HG03432 (cell line): ENCODE results near the gene SNRK.
A peak's percentile ranks its signal among the peaks of the same experiment; 100 is the strongest.

Source experiments
- ATAC-seq: cut with Tn5 transposase; IDR thresholded peaks from one replicate; pipeline ENCODE4 v1.9.1; 2021; ENCODE audit warnings: mild to moderate bottlenecking, moderate library complexity; ENCODE audit not compliant: unreplicated experiment

Gene SNRK

DNA sequence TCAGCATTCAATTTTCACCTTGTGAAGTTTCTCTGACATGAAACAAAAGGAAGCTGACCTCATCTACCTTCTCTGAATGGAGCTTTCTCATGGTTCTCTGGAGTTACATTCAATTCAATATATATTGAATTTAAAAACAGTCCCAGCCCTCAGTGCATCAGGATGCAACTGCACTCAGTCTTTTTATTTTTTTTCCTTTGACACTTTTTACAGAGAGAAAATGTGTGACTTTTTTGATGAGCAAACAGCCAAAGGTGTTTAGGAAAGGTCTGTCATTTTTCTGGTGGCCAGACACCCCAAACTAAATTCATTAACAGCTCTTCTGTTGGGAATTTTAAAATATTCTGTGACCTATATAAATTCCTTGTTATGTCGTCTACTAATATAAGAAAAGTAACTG, 19.3 kb upstream of the SNRK start:
- ATAC-seq: no peak

- ATAC-seq: no peak
Observed at GRCh38 chr3:43268636-43269035, 17.7 kb upstream of the SNRK start.

- ATAC-seq: no peak
Observed at GRCh38 chr3:43270078-43270477, 16.3 kb upstream of the SNRK start.

DNA sequence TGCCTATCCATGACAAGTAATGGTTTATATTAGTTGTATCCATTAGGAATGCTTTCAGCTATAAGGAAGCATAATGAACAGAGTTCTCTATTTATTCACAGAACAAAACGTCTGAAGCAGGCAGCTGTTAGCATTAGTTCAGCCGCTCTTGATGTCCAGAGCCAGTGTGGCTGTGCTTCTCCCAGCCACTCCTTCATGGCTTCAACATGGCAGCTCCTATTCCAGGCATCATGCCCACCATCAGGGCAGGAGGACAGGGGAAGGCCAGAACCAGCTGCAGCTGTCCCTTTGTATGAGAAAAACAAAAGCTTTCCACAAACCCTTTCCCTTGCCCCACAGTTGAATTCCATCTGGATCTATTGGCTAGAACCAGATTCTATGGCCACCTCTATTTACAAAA, 12.9 kb upstream of the SNRK start:
- ATAC-seq: no peak

DNA sequence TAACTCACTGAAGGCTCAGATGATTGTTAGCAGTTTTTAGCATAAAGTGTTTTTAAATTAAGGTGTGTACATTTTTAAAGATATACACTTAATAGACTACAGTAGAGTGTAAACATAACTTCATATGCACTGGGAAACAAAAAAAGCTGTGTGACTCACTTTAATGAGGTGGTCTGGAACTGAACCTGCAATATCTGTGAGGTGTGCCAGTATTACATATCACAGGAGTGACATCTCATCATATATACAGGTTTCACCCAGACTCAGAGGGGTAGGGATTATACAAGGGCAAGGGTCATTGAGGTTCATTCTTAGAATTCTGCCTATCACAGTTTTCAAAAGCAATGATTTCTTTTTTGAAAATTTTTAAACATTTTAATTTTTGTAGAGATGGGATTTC, 7.3 kb upstream of the SNRK start:
- ATAC-seq: no peak

- ATAC-seq: no peak
Observed at GRCh38 chr3:43279532-43279931, 6.8 kb upstream of the SNRK start.

DNA sequence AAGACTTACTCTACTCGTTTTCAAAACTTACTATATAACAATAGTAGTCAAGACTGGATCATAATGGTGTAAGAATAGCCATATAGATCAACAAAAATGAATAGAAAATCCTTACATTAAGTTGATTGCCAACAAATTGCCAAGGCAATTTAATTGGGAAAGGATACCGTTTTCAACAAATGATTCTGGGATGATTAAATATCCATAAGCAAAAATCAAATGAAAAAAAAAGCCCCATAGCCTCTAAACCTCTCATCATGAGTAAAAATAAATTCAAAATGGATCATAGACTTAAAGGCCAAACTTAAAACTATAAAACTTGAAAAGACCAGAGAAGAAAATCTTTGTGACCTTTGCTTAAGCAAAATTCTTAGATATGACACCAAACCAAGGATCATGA, 5.3 kb upstream of the SNRK start:
- no peak for ATAC-seq

DNA sequence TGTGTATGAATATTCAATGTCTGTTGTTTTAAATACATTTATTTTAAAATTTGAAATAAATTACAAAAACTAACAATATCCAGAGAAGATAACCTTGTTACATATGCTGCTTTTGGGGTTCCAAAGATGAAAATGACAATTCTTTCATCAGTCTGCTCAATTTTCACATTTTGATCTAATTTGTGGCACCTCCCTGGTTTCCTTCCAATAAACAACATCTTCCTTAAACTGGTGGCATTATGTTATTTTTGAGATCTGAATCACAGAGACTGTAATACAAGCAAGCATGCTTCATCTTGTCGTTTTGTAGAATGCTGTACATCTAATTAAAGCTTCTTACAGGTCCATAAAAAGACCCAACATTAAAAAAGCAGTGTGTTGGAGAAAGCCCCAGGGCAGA, 2.2 kb upstream of the SNRK start:
- no peak for ATAC-seq

- no peak for ATAC-seq
Observed at GRCh38 chr3:43285644-43286043, 696 bp upstream of the SNRK start.

GRCh38 chr3:43286841-43287499, 630 bp downstream of the SNRK start:
- ATAC-seq: peak; percentile 40

DNA sequence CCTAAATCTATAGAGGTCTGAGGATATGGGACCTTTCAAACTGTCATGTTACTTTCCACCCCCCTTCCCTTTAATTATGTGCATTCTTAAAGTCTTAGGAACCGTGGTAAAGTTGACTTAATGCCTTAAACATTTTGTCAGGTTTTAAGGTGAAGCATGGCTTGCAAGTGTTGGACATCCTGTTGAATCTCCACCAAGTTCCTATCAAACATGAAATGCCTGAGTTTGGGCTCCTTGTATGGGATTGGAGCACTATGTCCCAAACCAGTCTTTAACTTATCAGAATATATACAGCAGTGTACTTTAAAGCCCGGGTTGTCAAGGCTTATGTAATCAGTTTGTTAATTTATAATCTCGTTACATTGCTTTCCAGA, 1.1 kb downstream of the SNRK start:
- ATAC-seq: no peak

DNA sequence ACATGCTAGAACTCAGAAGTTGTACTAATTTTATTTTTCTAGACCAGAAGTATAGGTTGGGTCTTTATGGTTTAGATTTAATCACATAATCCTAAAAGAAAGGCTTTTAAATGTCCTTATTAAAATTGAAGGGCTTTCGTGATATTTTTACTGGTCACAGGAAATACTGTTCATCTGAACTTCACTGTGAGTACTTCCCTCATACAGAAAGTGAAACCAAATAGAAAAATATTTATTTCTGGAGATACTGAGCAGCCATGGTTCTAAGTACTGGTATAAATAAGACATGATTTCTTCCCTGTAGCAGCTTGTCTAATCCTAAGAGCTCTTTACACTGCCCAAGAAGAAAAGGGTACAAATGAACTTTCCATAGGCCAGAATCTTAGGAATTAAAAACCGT, 2.0 kb downstream of the SNRK start:
- no peak for ATAC-seq

DNA sequence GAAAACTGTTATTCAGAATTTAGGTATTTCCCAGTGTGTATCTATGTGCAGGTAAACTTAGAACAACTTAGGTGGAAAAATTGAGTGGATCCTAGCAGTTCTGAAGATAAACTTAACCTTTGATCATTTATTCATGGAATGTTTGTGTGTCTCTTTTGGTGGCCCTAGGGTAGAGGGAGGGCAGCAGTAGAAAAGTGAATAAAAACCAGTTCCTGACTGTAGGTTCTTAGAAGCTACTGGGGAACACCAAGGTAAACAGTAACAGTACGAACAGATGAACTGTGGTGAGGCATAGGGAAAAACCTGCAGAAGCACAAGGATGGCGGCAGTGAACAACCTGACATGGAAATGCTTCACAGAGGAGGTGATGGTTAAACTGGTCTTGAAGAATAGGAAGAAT, 2.5 kb downstream of the SNRK start:
- no peak for ATAC-seq

DNA sequence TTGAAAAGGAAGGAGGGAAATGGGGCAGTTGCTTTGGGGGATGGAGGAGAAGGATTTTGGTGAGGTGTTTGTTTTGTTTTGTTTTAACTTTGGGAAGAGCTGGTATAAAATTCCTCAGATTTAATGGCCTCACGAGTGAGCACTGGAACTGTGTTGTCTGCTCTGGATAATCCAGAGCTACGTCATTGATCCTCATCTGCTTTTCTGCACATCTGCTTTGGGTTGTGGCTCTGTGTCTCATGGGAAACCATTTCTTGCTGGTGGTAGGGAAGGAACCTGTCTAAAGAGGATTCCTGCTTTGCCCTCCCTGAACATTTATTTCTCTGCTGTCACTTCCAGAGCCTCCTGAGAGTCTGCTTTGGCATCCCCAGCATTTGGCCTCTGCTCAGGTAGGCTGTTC, 3.1 kb downstream of the SNRK start:
- ATAC-seq: no peak

- no peak for ATAC-seq
Observed at GRCh38 chr3:43289841-43290470, 3.6 kb downstream of the SNRK start.

- ATAC-seq: no peak
Observed at GRCh38 chr3:43290956-43291355, 4.6 kb downstream of the SNRK start.

DNA sequence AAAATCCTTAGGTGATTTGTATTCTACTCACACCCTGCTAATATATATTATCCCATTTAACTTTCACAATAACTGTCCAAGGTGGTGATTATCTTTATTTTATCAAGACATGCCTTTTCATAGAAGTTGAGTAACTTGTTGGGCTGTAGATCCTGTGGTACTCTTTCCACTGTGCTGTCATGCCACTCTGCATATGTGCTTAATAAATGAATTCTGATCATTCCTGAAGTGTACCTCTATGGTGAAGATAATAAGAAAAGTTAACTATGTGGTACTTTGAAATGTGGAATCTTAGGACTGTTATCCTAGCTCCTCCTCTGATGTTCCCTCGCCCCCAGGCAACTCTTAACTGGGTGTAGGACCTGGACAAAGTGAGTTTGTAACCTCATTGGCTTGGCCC, 5.2 kb downstream of the SNRK start:
- no peak for ATAC-seq

- ATAC-seq: no peak
Observed at GRCh38 chr3:43294975-43295374, 8.6 kb downstream of the SNRK start.

GRCh38 chr3:43296565-43296964, 10.2 kb downstream of the SNRK start:
- ATAC-seq: peak; percentile 91

DNA sequence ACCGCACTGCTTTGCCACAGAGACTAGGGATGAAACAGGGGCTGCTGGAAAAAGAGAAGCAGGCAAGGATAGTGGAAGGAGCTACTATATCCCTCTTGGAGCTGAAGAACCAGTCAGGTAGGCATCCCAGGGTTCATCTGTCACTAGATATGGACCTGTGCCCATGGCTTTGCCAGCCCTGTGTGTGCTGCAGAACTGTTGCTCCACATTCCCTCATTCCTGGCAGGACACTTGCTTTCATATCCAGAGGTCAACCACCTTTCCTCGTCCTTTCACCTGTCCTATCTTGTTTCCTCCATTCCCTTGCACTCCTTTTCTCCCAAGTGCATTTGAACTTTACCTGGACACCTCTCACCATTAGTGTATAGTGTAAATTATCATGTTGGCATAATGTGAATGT, 12.0 kb downstream of the SNRK start:
- ATAC-seq: no peak

- no peak for ATAC-seq
Observed at GRCh38 chr3:43298761-43299160, 12.4 kb downstream of the SNRK start.

DNA sequence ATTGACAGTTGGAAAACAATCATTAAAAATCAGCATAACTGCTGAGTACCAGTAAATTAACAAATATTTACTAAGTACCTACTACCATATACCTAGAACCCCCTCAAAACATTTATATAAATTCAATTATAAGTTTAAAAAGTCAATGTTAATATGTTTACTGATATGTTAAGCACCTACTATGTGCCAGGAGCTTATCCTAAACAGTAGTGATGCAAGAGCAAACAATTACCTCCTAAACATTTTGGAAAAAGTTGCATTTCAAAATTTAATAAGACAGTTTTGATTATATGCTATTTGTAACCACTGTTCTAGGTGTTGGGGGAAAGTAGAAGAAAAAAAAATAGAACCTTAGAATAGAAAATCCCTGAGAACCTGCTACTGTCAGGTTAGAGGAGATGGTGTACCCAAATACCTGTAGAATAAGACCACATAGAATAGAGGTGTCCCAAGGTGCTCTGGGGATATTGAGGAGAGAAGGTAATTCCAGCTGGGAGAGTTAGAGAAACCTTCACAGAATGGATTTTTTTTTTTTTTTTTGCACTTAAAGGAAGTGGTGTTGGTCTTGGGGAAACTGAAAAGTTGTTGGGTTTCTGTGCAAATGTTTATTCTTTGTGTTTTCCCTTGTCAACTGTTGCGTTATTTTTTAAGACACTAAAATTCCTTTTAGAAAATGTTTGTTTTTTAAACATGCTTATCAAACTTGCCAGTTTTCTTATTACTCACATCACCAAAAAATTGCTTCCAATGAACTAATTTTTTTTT, 16.0 kb downstream of the SNRK start:
- no peak for ATAC-seq
